OCI-LY1 (cell line): Measurements from ENCODE around the gene KIAA1549.

Source experiments
- EZH2 ChIP-seq: fragments of 200-600 bp; sonication (generic), shearing (Covaris generic); IDR thresholded peaks from 2 replicates; pipeline ENCODE4 v1.8.0; 2017; ENCODE audit warnings: borderline replicate concordance, mixed run types, mild to moderate bottlenecking, antibody characterized with exemption, low read length, moderate library complexity, mixed read lengths
- TF ChIP-seq, protein P1 (sequence below): fragments of 200-600 bp; sonication (generic), shearing (Covaris generic); IDR thresholded peaks from 2 replicates; pipeline ENCODE4 v1.5.1; 2017; ENCODE audit warnings: mild to moderate bottlenecking, antibody characterized with exemption, low read length, moderate library complexity, mixed read lengths

DNA sequence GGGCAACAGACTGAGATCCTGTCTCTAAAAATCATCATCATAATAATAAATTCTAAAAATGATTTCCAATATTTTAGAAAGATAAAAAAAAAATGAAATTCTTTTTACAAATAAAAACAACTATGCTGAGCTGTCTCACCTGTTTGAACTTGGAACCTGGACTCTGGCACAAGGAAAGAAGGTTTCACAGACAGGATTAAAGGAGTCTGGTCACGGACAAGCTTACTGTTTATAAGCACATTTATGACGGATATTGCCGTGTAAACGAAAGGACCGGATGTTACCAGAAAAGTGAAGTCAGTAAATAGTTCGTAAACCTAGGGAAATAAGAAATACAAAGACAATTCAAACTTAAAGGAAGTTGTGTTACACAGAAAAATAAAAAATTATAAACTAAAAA lies 70.2 kb downstream of the KIAA1549 start:
- TF ChIP-seq, protein P1, sequence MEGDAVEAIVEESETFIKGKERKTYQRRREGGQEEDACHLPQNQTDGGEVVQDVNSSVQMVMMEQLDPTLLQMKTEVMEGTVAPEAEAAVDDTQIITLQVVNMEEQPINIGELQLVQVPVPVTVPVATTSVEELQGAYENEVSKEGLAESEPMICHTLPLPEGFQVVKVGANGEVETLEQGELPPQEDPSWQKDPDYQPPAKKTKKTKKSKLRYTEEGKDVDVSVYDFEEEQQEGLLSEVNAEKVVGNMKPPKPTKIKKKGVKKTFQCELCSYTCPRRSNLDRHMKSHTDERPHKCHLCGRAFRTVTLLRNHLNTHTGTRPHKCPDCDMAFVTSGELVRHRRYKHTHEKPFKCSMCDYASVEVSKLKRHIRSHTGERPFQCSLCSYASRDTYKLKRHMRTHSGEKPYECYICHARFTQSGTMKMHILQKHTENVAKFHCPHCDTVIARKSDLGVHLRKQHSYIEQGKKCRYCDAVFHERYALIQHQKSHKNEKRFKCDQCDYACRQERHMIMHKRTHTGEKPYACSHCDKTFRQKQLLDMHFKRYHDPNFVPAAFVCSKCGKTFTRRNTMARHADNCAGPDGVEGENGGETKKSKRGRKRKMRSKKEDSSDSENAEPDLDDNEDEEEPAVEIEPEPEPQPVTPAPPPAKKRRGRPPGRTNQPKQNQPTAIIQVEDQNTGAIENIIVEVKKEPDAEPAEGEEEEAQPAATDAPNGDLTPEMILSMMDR: no peak
- TF ChIP-seq EZH2: no peak
